HT-29 (cell line): ENCODE data around the gene SCAMP3. TPM values are rescaled to one million over a fixed set of nuclear protein-coding genes. Genes with fewer than 3 reads are reported as not detected.
"Not testable (repeated sequence)": the region's sequence is repeated elsewhere in the genome, so short reads cannot be mapped to it uniquely, and the experiment has no call there.

Experiments
- DNase-seq: peaks from one replicate; pipeline ENCODE4 v3.0.0-alpha.2; 2015; ENCODE audit warnings: low spot score
- total RNA-seq: library from RNA; depleted of rRNA; stranded (reverse); fragments of >200 nt; shearing (Covaris generic); gene quantifications from 2 replicates; pipeline ENCODE4 v1.2.3, GENCODE V29; 2014

Gene SCAMP3
- total RNA-seq, 1 experiment from 2014 or later = 114 TPM

- DNase-seq = peak; percentile 77
Observed at GRCh38 chr1:155255243-155256007, 6.7 kb downstream of the SCAMP3 start, which contains the start of gene ENTREP3. Gene ENTREP3, minus strand, starts transcription at chr1:155255483. Its CDS starts 606 bp downstream, at chr1:155254877.

DNA sequence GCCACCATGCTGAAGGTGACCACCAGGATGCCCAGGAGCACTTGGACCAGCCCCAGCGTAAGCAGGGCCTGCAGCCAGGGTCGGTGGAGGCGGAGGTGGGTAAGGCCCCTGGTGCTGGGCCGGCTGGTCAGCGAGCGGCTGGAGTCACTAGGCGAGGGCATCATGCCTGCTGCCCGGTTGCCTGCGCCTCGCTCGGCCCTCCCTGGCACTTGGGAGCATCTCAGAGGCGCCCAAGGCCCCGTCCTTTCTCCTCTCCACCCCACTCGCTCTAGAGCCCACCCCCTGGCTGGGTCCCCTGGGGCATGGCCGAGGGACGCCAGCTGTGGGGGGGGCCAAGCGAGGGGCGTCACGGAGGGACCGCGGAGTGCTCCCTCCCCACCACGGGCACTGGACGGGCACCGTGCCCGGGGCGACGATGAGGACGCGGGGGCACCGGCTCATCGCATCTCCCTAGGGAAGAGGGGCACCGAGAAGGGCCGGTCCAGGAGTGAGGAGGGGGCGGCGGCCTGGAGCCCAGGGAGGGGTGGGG lies 7.4 kb downstream of the SCAMP3 start:
- DNase-seq = no peak

DNA sequence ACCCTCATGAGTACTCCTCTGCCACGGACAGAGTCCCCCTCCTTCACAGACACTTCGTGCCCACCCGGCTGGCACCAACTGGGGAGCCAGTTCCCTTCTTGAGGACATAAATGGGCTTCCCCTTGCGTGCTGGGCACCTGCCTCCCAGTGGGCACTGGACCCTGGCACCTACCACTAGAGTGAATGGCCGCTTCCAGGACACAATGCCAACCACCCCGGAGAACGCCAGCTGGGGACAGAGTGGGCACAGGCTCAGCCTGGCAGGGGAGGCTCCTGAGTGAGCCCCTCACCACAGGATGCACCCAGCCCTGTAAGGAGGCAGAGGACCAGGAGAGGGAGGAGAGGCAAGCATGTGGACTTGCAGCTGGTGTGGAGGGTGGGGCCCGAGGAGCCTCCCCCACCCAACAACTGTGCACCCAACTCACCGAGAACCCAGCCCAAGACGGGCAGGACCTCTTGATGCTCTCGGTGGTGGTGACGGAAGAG lies 7.9 kb downstream of the SCAMP3 start:
- DNase-seq = no peak

DNA sequence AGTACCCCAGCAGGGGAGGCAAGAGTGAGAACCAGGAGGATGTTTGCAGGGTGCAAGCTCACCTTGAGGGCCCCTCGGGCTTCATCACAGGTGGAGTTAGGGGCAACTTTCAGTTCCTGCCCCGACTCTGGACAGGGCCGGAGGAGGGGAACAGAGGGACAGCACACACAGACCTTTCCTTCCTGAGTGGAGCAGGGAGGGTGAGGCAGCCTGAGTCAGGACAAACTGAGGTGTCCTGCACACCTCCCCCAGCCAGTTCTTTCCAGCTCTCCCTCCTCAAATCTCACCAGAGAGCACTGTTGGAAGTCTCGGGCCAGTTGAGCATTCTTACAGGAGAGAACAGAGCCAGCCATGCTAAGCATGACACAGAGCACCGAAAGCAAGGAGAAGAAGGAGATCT lies 8.4 kb downstream of the SCAMP3 start:
- DNase-seq = no peak

- no peak for DNase-seq
Observed at GRCh38 chr1:155253208-155253607, 9.0 kb downstream of the SCAMP3 start.

DNA sequence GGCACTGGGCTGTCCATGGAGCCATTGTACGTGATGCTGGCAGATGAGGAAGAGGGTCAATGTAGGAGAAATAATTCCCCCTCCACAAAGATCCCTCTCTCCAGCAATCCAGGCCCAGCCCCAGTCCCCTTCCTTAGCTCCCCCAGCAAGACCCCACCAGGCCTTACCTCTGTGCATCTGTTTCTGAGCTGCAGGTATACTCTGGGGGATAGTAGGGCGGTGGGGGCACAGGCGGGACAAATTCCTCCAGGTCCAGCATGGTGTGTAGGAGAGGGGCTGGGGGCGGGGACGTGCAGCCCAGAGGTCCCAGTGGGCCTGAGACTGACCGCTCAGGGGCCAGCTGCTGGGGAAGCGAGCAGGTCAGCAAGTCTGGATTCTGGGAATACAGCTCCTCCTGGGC lies 10.6 kb downstream of the SCAMP3 start:
- no peak for DNase-seq

GRCh38 chr1:155250633-155251449 lies 11.3 kb downstream of the SCAMP3 start:
- DNase-seq = peak; percentile 96

GRCh38 chr1:155250246-155250632 lies 11.9 kb downstream of the SCAMP3 start:
- DNase-seq = no peak

GRCh38 chr1:155247667-155248553 lies 14.2 kb downstream of the SCAMP3 start:
- no peak for DNase-seq

GRCh38 chr1:155246796-155247195 lies 15.4 kb downstream of the SCAMP3 start:
- DNase-seq = not testable (repeated sequence)

DNA sequence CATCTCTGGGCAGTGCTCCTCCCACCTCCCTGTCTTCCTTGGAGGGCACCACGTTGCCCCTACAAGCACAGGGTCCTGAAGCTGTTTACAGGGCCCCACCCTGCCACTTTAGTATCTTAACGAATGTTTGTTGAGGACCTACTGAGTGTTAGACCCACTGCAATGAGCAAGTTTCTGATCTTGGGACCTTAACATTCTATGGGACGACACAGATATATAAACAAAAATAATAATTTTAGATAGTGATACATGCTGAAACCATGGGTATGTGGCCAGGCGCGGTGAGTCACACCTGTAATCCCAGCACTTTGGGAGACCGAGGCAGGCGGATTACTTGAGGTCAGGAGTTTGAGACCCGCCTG lies 17.0 kb downstream of the SCAMP3 start:
- DNase-seq = no peak

DNA sequence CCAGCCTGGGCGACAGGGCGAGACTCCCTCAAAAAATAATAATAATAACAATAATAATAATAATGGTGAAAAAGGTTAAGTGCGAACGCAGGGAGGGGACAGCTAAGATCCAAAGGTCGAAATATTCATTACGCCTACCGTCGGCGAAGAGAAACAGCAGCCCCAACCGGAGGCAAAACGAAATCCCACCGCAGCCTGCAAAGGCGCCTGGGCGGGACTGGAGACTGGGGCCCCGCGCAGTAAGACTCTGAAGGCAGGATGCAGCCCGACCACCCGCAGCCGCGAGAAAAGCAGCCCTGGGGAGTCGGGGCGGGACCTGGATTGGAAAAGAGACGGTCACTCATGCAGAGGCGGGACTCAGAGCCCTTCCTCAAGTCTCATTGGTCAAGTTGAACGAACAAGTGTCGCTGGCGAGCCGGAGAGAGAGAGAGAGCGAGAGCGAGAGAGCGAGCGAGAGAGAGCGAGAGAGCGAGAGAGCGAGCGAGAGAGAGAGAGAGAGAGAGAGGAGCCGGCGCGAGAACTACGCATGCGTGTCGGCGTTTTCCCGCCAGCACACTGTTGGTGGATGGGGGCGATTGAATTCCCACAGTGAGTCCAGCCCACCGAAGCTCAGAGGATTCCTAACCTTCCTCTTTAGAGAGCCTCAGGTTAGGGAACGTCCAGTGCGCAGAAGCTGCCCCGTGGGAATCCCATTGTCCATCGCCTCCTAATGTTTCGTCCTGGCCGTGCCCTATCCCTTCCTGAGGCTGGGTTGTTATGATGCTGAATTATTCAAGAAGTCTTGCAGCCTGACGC lies 17.6 kb downstream of the SCAMP3 start:
- peak; percentile 92 for DNase-seq

- no peak for DNase-seq
Observed at GRCh38 chr1:155242805-155243358, 19.3 kb downstream of the SCAMP3 start.

- no peak for DNase-seq
Observed at GRCh38 chr1:155241841-155242264, 20.3 kb downstream of the SCAMP3 start.

DNA sequence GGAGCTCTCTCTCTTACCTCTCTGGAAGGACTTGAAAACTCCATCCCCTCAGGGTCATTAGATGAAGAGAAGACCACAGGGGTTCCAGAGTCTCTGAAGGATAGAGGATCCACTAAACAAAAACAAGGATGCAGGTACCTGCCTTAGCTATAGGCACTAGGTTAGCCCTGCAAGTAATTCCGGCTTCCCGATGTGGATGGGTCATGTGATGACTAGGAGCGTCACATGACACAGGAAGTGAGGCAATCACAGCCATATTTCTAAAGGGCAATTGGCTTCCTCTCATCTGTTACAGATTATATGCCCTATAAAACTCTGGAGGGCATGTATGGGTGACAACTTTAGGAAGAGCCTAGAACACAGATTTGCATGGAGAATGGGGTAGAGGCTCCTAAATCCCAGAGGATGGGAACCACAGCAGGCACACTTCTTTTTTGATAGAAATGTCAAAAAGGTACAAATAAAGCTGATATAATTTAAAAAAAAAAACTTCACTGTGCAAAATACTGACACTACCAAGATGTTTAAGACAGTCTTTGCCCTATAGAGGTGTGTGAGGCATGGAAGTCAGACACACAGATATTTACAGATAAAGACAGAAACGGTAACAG lies 21.0 kb downstream of the SCAMP3 start:
- peak; percentile 82 for DNase-seq

- no peak for DNase-seq
Observed at GRCh38 chr1:155236451-155236850, 25.7 kb downstream of the SCAMP3 start.

- DNase-seq = not testable (repeated sequence)
Observed at GRCh38 chr1:155235375-155235774, 26.8 kb downstream of the SCAMP3 start.

GRCh38 chr1:155233502-155233901 lies 28.7 kb downstream of the SCAMP3 start:
- not testable (repeated sequence) for DNase-seq
